GM19351 (cell line): ENCODE measurements around the gene PRPF19.

Source experiments
- ATAC-seq: cut with Tn5 transposase; IDR thresholded peaks from one replicate; pipeline ENCODE4 v1.9.1; 2021; ENCODE audit warnings: mild to moderate bottlenecking, moderate library complexity; ENCODE audit not compliant: unreplicated experiment

PRPF19 gene

DNA sequence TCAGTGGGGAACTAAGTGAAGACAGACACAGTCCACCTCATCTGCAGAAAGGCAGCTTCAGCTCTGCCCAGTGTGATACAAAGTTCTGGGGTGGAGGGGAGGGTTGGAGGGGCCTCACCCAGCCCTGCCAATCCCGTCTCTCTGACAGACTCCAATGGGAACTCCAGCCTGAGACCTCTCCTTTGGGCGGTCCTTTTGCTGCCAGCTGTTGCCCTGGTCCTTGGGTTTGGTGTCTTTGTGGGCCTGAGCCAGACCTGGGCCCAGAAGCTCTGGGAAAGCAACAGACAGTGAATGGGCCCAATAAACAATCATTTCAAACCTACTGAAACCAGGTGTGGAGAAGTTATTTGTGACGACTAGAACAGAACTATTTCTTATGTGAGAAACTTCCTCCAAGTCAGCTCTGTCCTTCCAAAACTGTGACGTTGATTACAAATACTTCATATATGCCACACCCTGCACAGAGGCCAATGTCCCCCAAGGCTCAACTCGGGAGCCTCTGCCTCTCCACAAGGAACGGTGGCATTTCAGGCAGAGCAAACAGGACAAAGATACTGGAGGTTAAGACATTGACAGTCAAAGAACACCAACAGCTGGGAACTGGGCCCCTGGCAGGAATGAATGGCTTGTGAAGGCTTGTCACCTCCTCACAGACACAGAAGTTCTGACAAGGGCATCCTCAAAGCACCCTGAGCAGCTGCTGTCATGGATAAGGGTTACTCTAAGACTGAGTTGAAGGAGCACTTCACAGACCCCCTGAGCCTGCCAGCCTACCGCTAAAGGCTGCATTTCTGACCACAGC is 30.8 kb downstream of the PRPF19 start:
- no peak for ATAC-seq

DNA sequence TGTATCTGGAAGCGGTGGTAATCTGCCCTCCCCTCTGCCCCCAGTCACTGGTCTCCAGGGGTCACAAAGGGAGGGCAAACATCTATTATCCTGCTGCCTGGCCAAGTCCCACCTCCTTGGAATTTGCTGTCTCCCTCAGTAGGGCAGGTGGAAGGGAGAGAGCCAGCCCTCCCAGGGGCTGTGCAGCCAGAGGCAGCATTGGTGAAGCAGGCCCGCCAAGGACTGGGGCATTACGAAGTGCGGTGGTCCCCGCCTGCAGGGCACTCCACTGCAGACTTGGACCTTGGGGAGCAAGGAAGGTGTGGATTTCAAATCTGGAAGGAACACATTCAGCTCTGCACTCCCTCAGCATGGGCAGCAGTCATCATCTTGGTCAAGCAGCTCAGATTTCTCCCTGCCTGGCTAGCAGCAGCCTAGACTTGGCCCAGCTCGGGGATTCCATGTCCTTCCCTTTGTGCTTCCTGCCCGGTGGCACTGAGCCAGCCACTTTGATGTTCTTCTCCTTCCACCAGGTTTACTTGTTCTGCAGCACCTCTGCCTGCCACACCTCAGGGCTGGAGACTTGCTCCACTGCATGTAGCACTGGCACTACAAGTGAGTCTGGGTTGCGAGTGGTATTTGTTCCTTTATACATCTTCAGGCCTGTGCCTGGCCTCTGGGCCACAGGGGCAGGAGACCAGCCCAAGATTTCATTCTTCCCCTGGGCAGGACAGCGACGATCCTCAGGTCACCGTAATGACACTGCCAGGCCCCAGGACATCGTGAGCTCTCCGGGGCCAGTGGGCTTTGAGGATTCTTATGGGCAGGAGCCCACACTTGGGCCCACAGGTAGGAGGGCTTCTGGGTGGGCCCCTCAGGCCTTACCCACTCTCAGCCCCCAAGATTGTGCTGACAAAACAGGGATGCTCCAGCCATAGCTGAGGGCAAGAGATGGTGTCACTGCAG is 31.7 kb downstream of the PRPF19 start:
- no peak for ATAC-seq

GRCh38 chr11:60873533-60873932 is 32.9 kb downstream of the PRPF19 start:
- ATAC-seq = no peak

- ATAC-seq = no peak
These were observed 33.3 kb downstream of the PRPF19 start for GRCh38 chr11:60872961-60873524.

GRCh38 chr11:60872124-60872960 is 34.0 kb downstream of the PRPF19 start:
- ATAC-seq = no peak

GRCh38 chr11:60871378-60872061 is 34.9 kb downstream of the PRPF19 start:
- no peak for ATAC-seq

DNA sequence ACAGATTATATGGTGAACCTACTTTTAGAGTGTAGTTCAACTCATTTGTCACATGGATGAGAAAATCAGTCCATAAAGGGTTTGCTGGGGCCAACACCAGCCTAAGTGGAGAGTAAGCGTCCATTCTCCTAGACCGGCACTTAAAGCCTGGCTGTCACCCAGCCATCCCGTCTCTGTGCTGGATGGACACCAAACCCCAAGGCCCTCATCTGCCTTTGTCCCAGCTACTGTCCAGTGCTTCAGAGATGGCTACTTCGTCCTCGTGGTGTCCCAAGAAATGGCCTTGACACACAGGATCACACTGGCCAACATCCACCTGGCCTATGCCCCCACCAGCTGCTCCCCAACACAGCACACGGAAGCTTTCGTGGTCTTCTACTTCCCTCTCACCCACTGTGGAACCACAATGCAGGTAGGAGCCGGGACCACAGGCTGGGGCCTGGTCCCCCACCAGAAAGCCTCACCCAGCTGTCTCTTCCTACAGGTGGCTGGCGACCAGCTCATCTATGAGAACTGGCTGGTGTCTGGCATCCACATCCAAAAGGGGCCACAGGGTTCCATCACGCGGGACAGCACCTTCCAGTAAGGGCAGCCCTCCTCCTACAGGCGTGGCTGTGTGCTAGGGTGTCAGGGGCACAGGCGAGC is 35.5 kb downstream of the PRPF19 start:
- no peak for ATAC-seq

GRCh38 chr11:60870276-60870675 is 36.1 kb downstream of the PRPF19 start:
- no peak for ATAC-seq

GRCh38 chr11:60869451-60869825 is 36.9 kb downstream of the PRPF19 start:
- ATAC-seq = no peak

DNA sequence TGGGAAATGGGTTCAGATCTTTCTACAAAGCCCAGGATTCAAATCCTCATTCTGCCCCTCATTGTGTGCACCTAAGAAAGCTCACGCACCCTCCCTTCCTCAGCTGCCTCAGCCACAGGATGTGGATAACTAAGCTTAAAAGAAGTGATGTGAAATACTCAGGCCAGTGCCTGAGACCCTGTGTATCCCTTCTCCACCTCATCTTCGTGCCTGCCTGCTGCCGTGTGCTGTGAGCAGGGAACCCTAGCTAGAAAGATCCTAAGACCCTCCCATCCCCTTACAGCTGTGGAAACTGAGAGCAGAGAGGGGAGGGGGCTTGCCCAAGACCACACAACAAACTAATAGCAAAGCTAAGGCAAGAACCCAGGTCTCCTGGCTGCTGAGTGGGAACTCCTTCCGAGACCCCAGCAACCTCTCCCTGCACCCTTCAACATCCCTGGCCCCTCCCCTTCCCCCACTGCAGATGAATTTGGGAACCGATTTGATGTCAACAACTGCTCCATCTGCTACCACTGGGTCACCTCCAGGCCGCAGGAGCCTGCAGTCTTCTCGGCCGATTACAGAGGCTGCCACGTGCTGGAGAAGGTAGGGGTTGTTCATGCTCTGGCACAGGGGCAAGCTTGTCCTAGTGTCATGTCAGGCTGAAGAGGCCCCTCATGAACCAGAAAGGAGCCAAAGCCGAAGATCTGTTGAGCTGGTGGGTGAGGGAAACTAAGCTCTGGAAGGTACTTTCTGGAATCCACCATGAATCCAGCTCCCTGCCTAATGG is 37.5 kb downstream of the PRPF19 start:
- no peak for ATAC-seq

GRCh38 chr11:60867871-60868681 is 38.3 kb downstream of the PRPF19 start:
- ATAC-seq = no peak

DNA sequence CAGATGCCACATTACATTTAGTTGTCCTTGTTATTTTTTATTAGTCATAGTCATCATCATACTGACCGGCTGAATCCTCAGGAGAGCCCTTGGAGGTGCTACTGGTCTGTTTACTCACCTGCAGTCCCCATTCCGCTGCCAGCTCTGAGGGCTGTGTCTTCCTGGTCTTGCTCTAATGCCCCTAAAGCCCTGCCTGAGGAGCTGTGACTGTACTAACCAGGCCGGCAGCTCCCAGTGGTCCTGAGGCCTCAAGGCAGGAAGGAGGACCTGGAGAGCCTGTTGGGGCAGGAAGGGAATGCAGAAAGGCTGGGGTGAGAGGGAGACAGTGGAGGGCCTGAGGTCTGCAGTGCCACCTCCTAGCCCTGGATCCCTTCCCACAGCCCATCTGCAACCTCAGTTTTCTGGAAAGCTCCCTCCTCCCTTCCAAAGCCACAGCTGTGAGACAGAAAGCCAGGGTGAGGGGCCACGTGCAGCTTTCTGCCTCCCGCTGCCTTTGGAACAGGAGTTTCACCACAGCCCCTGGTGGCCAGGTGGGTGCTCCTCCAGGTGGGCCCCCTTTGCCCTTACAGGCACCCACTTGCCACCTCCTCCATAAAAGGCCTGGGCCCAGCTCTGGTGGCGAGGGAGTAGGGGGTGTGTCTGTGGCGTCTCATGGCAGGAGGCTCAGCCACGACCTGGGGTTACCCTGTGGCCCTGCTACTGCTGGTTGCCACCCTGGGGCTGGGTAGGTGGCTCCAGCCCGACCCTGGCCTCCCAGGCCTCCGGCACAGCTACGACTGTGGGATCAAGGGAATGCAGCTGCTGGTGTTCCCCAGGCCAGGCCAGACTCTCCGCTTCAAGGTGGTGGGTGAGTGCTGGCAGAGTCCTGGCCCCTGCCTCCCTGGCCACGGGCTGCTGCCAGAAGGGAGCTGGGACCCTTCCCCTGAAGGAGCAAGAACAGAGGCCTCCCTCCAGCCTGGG is 39.2 kb downstream of the PRPF19 start, which contains the start of gene ZP1:
ZP1 (plus strand) TSS at position 632 of the 960 bp plus-strand sequence; CDS start at position 652, 20 bp downstream.
- ATAC-seq = no peak

DNA sequence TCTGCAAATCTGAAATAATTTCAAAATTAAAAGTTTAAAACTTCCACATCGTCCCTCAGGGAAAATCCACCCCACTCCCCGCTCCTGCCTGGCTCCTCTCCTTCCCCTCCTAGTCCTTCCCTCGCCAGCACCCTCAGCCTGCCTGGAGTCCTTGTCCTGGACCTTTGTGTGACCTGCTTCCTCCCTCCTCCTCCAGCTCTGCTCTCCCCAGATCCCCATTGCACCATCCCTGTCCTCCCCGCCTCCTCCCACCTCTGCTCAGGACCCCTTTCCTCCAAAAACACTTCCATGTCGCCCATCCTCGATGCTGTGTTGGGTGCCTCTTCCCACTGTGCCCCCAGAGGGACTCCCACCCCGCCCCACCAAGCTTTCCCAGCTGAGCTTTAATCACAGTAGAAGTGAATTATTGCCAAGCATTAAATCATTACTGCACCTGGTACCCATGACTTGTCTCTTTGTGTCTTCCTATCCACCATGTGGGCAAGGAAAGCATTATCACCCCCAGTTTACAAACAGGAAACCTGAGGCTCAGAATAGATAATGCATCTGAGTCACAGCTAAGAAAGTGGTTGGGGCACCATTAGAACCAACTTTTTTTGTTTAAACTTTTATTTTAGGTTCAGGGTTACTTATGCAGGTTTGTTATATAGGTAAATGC is 41.4 kb downstream of the PRPF19 start:
- ATAC-seq = no peak

GRCh38 chr11:60863550-60864521 is 42.5 kb downstream of the PRPF19 start:
- ATAC-seq = no peak

DNA sequence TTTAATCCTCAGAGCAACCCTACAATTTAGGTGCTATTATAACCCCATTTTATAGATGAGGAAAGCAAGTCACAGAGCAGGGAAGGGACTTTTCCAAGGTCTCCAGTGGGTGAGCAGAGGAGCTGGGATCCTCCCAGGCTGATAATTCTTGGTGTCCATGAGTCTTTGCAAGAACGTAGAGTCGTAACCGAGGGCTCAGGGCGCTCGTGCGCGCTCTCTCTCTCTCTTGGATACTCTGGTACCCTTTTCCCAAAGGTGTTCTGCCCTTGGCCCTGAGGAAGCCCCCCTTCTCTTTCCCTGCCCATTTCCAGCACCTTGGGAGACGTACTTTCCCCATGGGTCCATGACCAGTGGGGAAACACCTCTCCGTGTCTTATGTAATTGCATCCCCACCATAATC is 44.2 kb downstream of the PRPF19 start:
- no peak for ATAC-seq
